ENCODE measurements around the gene METTL25B. TPM values are rescaled to one million over a fixed set of nuclear protein-coding genes. Genes with fewer than 3 reads are reported as not detected.

The METTL25B gene
- total and polyA plus RNA-seq, 8 donors, result 16.8 to 64.9 (median 19.6) TPM

- FAIRE-seq, result no peak
- ATAC-seq, result peak; percentile 15 to 36 (median 27)
- Histone ChIP-seq H3K27me3 (peaks cover 0 to 6% (median 0%) of the 10 kb centered on the region in 4 donors), H3K9me3 (no peaks in the 10 kb centered on the region), H3K27ac (no peak within 1 kb of the TSS), H3K4me1 (peaks cover 9 to 22% (median 17%) of the 10 kb centered on the region in 3 donors), H3K36me3 (no peaks in the 10 kb centered on the region), H3K4me3 (peak within 1 kb of the TSS; percentile 7 to 48 (median 26))
- intact Hi-C loops (cut with DNase I), result no loop called here
- WGBS, 2 donors, result 1% methylated on average over 41 to 42 of the region's 42 CpGs
- DNase-seq, result peak in 3 of 6 donors; percentile 57 to 83 (median 75)
- no peak for TF ChIP-seq CTCF (IDR thresholded peaks at IDR 0.05)
Measured at GRCh38 chr1:156705321-156705917, 22.9 kb upstream of the METTL25B start, which contains the start of gene CRABP2. CRABP2 (minus strand) TSS chr1:156705583; CDS start chr1:156705446, 137 bp downstream.

- peak overlapping the region; percentile 7 to 48 (median 26) for H3K4me3 ChIP-seq
- H3K36me3 ChIP-seq, result no peaks in the 10 kb centered on the region
- intact Hi-C loops (cut with DNase I), result no loop called here
- H3K27ac ChIP-seq, result no peak overlapping the region
- H3K4me1 ChIP-seq, result peaks cover 9 to 22% (median 17%) of the 10 kb centered on the region in 3 donors
- WGBS, 2 donors, result 2% methylated on average over 44 to 45 of the region's 45 CpGs
- peak; percentile 57 to 73 (median 64) for TF ChIP-seq CTCF (IDR thresholded peaks at IDR 0.05)
- DNase-seq (peak; percentile 37 to 84 (median 63)), ATAC-seq (peak; percentile 64 to 75 (median 70)), FAIRE-seq (no peak)
- H3K27me3 ChIP-seq, result peaks cover 0 to 6% (median 0%) of the 10 kb centered on the region in 4 donors
- no peaks in the 10 kb centered on the region for H3K9me3 ChIP-seq
Measured at GRCh38 chr1:156705918-156706656, 22.2 kb upstream of the METTL25B start.

- Histone ChIP-seq H3K27ac (no peak overlapping the region), H3K9me3 (no peaks in the 10 kb centered on the region), H3K27me3 (peaks cover 0 to 6% (median 0%) of the 10 kb centered on the region in 4 donors), H3K4me1 (peaks cover 9 to 22% (median 17%) of the 10 kb centered on the region in 3 donors), H3K4me3 (peak overlapping the region; percentile 7 to 48 (median 26)), H3K36me3 (no peaks in the 10 kb centered on the region)
- FAIRE-seq (no peak), DNase-seq (peak in 4 of 6 donors; percentile 41 to 66 (median 50)), ATAC-seq (peak; percentile 20 to 57 (median 30))
- WGBS, 2 donors, result 17 to 18% methylated on average over 26 to 29 of the region's 29 CpGs
- TF ChIP-seq CTCF (IDR thresholded peaks at IDR 0.05), result no peak
- intact Hi-C loops (cut with DNase I), result no loop called here
Measured at GRCh38 chr1:156706657-156707416, 21.4 kb upstream of the METTL25B start.

GRCh38 chr1:156707417-156708217 is 20.7 kb upstream of the METTL25B start:
- ATAC-seq, result no peak
- intact Hi-C loops (cut with DNase I), result no loop called here

More at GRCh38 chr1:156707417-156708217, 20.7 kb upstream of the METTL25B start:
- DNase-seq, result no peak
- no peak for TF ChIP-seq CTCF (IDR thresholded peaks at IDR 0.05)
- Histone ChIP-seq H3K36me3 (no peaks in the 10 kb centered on the region), H3K27me3 (peaks cover 0 to 6% (median 0%) of the 10 kb centered on the region in 4 donors), H3K9me3 (no peaks in the 10 kb centered on the region), H3K4me1 (peaks cover 9 to 22% (median 17%) of the 10 kb centered on the region in 3 donors), H3K27ac (no peak overlapping the region), H3K4me3 (no peak overlapping the region)
- WGBS, 2 donors, result 66 to 70% methylated on average over 8 of the region's 8 CpGs
- FAIRE-seq, result no peak

All from pancreas (tissue), 10 donors.